HEK293 (cell line): Measurements from ENCODE around the gene RGS6.
"Not testable (repeated sequence)": the region's sequence is repeated elsewhere in the genome, so short reads cannot be mapped to it uniquely, and the experiment has no call there.

Experiments used
- CTCF ChIA-PET: fragments of 350-600 bp; formaldehyde crosslinking; extraction: SDS; loops from one replicate; lab custom pipeline; 2021; ENCODE audit warnings: antibody characterized with exemption; lab: Yijun Ruan, JAX
- POLR2A ChIA-PET: fragments of 300-600 bp; formaldehyde crosslinking; extraction: SDS; loops from one replicate; lab custom pipeline; 2020; ENCODE audit warnings: antibody characterized with exemption, inconsistent platforms; lab: Yijun Ruan, JAX
- H3K27ac ChIP-seq: fragments of 200-500 bp; sonication (Bioruptor generic); 2 replicates; pipeline ENCODE4 v1.5.1; 2014; ENCODE audit warnings: low read depth, low read length, control low read depth, inconsistent platforms; ENCODE audit errors: extremely low read depth
- H3K36me3 ChIP-seq, 2 experiments: fragments of 200-500 bp in 1 of 2; sonication (Bioruptor generic) in 1 of 2; 1 replicate in 1 of 2; 2 replicates in 1 of 2; pipeline ENCODE4 v1.5.1; 2014 to 2017; ENCODE audit warnings: inconsistent platforms in 2 of 2, low read length in 2 of 2; ENCODE audit not compliant: control insufficient read depth in 2 of 2, insufficient read depth in 1 of 2
- H3K4me1 ChIP-seq: fragments of 200-500 bp; sonication (Bioruptor generic); 2 replicates; pipeline ENCODE4 v1.5.1; 2014; ENCODE audit warnings: mild to moderate bottlenecking, low read length, inconsistent platforms; ENCODE audit not compliant: control insufficient read depth, insufficient read depth
- H3K4me3 ChIP-seq: 2 replicates; pipeline ENCODE4 v1.5.1; 2011; ENCODE audit warnings: low read depth, mild to moderate bottlenecking, control low read depth, low read length, moderate library complexity
- H3K9me3 ChIP-seq: fragments of 200-500 bp; sonication (Bioruptor generic); 2 replicates; pipeline ENCODE4 v1.5.1; 2014; ENCODE audit warnings: low read depth, low read length, inconsistent platforms; ENCODE audit not compliant: control insufficient read depth, insufficient read depth
- BCL11B ChIP-seq: fragments of 450-650 bp; formaldehyde crosslinking; IDR thresholded peaks from 2 replicates; pipeline ENCODE4 v1.5.1; 2016; ENCODE audit warnings: low read depth, missing biosample characterization, missing genetic modification characterization
- EGR2 ChIP-seq: fragments of 450-650 bp; formaldehyde crosslinking; IDR thresholded peaks from 2 replicates; pipeline ENCODE4 v1.5.1; 2016; ENCODE audit warnings: low read depth, missing biosample characterization, missing genetic modification characterization
- ZBTB20 ChIP-seq: fragments of 450-650 bp; formaldehyde crosslinking; IDR thresholded peaks from 2 replicates; pipeline ENCODE4 v1.5.1; 2016; ENCODE audit warnings: missing biosample characterization, missing genetic modification characterization
- ZFHX2 ChIP-seq: fragments of 450-650 bp; formaldehyde crosslinking; conservative IDR thresholded peaks from 2 replicates; pipeline ENCODE4 v1.5.1; 2016; ENCODE audit warnings: missing biosample characterization, missing genetic modification characterization
- ZNF157 ChIP-seq: fragments of 450-650 bp; formaldehyde crosslinking; IDR thresholded peaks from 2 replicates; pipeline ENCODE4 v1.5.1; 2016; ENCODE audit warnings: missing biosample characterization, missing genetic modification characterization
- ZNF24 ChIP-seq: fragments of 450-650 bp; formaldehyde crosslinking; IDR thresholded peaks from 2 replicates; pipeline ENCODE4 v1.5.1; 2016; ENCODE audit warnings: missing biosample characterization, missing genetic modification characterization
- ZNF302 ChIP-seq: fragments of 450-650 bp; formaldehyde crosslinking; IDR thresholded peaks from 2 replicates; pipeline ENCODE4 v1.5.1; 2016; ENCODE audit warnings: missing biosample characterization, missing genetic modification characterization, low read depth
- ZNF335 ChIP-seq: fragments of 450-650 bp; formaldehyde crosslinking; conservative IDR thresholded peaks from 2 replicates; pipeline ENCODE4 v1.5.1; 2016; ENCODE audit warnings: missing biosample characterization, missing genetic modification characterization
- ZSCAN23 ChIP-seq: fragments of 450-650 bp; formaldehyde crosslinking; IDR thresholded peaks from 2 replicates; pipeline ENCODE4 v1.5.1; 2016; ENCODE audit warnings: missing biosample characterization, missing genetic modification characterization

Gene RGS6

DNA sequence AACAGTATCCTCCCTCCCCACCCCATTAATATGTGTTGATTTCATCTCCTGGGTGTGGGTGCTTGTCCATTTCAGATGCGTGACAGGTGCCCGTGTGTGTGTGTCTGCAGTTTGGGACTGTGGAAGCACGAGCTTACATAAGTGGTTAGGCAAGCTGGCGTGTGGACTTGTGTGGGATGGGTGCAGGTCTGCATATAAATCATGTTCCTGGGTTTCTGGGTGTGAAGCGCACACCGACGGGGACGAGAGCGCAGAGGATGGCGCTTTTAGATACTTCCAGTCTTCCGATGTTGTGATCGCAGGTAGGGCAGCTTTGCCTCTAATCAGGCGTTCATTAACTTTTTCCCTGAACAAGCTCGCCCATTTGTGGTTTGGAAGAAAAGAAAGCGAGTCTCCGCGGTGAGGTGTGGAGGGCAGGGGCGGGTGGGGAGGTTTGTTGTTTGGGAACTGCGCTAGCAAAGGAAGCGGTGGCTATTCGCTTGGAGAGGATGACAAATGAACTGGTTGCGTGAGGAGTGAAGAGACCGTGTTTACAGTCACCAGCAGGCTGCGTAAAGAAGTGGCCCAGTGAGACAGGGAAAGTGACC, 865 bp downstream of the RGS6 start:
- Histone ChIP-seq H3K4me1 (peaks cover 3% of the 10 kb centered on the region; the same call in 1 of the 2 replicates), H3K27ac (no peak overlapping the region; the same call in 1 of the 2 replicates), H3K9me3 (no peaks in the 10 kb centered on the region), H3K4me3 (peak overlapping the region; percentile 45), H3K36me3 (no peaks in the 10 kb centered on the region)
- ChIA-PET POLR2A (interaction anchor here (1.0 kb wide), 1 partner anchor 542 kb away, joined by 4 read pairs; no protein-coding TSS in a partner anchor), CTCF (interaction anchor here (0.6 to 1.3 kb wide), 5 partner anchors 45 to 487 kb away, joined by 3 read pairs; no protein-coding TSS in a partner anchor)
- peak; percentile 0; the same call in 1 of the 2 replicates for TF ChIP-seq ZNF335 (tag by site-specific recombination)
- no peak for TF ChIP-seq ZSCAN23 (tag by site-specific recombination)
- TF ChIP-seq ZBTB20 (tag by site-specific recombination): peak; percentile 55; the same call in 1 of the 2 replicates

DNA sequence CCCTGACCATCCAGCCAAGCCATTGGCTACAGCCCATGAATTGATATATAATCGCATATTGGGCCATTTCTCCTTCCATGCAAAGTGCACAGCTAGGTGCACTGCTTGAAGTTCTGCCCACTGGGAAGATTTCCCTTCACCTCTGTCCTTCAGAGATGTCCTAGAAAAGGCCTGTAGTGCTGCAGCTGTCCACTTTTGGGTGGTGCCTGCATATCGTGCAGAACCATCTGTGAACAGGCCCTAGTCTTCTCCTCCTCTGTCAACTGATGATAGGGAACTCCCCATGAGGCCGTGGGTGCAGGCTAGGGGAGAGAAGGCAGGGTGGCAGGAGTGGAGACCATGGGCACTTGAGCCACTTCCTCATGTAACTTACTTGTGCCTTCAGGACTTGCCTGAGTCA, 6.0 kb downstream of the RGS6 start:
- H3K4me1 ChIP-seq, H3K4me3 ChIP-seq, H3K27ac ChIP-seq, CTCF ChIA-PET, H3K36me3 ChIP-seq, POLR2A ChIA-PET, H3K9me3 ChIP-seq: not testable (repeated sequence)

DNA sequence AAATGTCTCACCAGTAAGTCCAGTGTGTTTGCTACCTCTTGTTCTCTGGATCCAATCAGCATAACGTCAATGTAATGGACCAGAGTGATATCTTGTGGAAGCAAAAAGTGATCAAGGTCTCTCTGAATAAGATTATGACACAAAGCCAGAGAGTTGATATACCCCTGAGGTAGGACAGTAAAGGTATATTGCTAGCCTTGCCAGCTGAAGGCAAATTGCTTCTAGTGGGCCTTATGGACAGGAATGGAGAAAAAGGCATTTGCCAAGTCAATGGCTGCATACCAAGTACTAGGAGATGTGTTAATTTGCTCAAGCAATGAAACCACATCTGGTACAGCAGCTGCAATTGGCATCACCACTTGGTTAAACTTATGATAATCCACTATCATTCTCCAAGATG, 7.1 kb downstream of the RGS6 start:
- H3K4me3 ChIP-seq, H3K9me3 ChIP-seq, H3K36me3 ChIP-seq, CTCF ChIA-PET, POLR2A ChIA-PET, H3K4me1 ChIP-seq, H3K27ac ChIP-seq: not testable (repeated sequence)
- peak; percentile 91 for TF ChIP-seq ZNF157 (tag by site-specific recombination)

DNA sequence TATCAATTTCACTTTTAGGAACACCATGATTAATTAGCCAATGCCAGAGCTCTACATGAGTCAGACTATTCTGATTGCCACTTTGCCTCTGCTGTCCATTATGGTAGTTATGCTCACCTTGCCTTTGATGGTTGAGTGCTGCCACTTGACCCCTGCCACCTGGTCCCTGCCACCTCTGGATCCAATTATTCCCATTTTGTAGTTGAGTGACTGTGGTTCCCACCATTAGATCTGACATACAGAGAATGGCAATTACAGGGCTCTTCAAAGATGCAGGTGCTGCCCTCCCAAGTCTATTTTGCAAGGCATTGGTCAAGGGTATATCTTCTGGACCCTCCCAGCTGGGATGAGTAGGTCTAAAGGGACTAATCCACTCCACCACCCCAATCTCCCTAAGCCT, 8.3 kb downstream of the RGS6 start:
- H3K27ac ChIP-seq, H3K4me1 ChIP-seq, H3K9me3 ChIP-seq, CTCF ChIA-PET, H3K36me3 ChIP-seq, H3K4me3 ChIP-seq, POLR2A ChIA-PET: not testable (repeated sequence)
- TF ChIP-seq ZNF302 (tag by site-specific recombination): peak; percentile 95; the same call in 1 of the 2 replicates

DNA sequence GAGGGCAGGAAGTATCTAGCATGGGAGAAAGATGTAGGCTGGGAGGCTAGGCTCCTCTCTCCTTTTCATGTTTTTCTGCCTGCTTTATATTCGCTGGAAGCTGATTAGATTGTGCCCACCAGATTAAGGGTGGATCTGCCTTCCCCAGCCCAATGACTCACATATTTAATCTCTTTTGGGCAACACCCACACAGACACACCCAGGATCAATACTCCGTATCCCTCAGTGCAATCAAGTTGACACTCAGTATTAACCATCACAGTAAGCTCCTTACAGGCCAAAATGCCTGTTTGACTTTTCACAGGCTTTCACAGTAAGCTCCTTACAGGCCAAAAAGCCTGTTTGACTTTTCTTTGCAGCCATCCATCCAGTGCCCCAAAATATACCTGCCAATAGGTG, 9.4 kb downstream of the RGS6 start:
- POLR2A ChIA-PET, H3K4me1 ChIP-seq, H3K27ac ChIP-seq, H3K9me3 ChIP-seq, H3K4me3 ChIP-seq, H3K36me3 ChIP-seq: not testable (repeated sequence)
- CTCF ChIA-PET: interaction anchor here (0.6 kb wide), 2 partner anchors 17 to 252 kb away, joined by 3 read pairs; no protein-coding TSS in a partner anchor

DNA sequence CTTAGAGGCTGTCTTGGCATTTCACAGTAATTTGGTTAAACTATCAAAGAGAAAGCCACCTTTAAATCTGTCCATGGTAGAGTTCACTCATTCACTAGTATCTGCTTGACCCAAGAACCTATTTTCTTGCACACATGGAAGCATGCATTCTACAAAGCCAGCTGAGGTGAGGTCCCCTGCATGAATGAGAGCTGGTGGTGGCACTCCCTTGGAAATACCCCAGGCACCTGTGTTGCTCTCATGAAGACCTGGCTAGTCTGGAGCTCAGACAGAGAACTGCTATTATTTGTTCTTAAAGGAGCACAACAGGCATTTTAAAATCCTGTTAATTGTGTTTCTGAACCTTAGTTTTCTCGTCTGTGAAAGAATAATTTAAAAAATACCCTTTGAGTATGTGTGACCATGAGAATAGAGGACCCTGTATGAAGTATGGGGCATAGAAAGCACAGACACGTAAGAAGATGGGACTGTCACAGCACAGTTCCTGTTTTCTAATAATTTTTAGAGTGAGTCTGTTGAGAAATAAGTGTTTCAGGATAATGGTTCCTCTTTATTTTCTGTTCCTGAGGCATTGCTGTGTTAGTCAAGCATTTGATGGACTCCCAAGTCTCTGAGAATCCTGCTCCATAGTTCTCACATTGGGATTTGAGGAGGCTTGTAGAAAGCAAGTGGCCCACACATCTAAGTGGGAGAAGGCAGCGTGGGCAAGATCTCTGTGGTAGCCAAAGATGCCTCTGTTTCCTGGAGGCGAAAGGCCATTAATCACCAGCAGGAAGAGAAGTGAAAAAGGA, 10.9 kb downstream of the RGS6 start:
- TF ChIP-seq BCL11B (tag by site-specific recombination) (no peak), EGR2 (tag by site-specific recombination) (peak; percentile 63), ZFHX2 (peak; percentile 72), ZNF24 (tag by site-specific recombination) (no peak)
- TF ChIP-seq, all 188 proteins: peak for 2
- H3K4me1 ChIP-seq: no peaks in the 10 kb centered on the region
- H3K27ac ChIP-seq: no peak overlapping the region
- no peaks in the 10 kb centered on the region for H3K36me3 ChIP-seq
- CTCF ChIA-PET: no interaction called here
- POLR2A ChIA-PET: no interaction called here
- no peaks in the 10 kb centered on the region; the same call in 1 of the 2 replicates for H3K9me3 ChIP-seq
- H3K4me3 ChIP-seq: no peak overlapping the region
